ENCODE results near the gene PANX2. TPM values are rescaled to one million over a fixed set of nuclear protein-coding genes. Genes with fewer than 3 reads are reported as not detected.

Gene PANX2
- total and polyA plus RNA-seq, 2 donors (not counting 1 experiment from before 2014, with no cell fraction given) = 0.04 to 0.59 TPM

- Histone ChIP-seq H3K79me2 (ENCODE audit: control insufficient read depth, insufficient read depth, low read length) (no peaks in the 10 kb centered on the region), H3K27me3 (replicated peaks in 1 of 4; ENCODE audit: control extremely low read depth in 1 of 4, control insufficient read depth in 3 of 4, insufficient read depth in 4 of 4, low read length in 3 of 4) (peaks cover 0 to 27% (median 18%) of the 10 kb centered on the region in 4 experiments), H3K36me3 (replicated peaks in 1 of 2; ENCODE audit: control extremely low read depth in 1 of 2, control insufficient read depth in 1 of 2, extremely low read depth in 1 of 2, insufficient read depth in 2 of 2, low read length in 1 of 2) (no peaks in the 10 kb centered on the region), H3K9me3 (ENCODE audit: control extremely low read depth in 1 of 3, control insufficient read depth in 2 of 3, insufficient read depth in 1 of 3, low read length in 2 of 3) (peaks cover 0 to 5% (median 0%) of the 10 kb centered on the region in 3 donors), H4K20me1 (ENCODE audit: control insufficient read depth, insufficient read depth, low read length, poor library complexity, severe bottlenecking) (no peaks in the 10 kb centered on the region), H3K27ac (ENCODE audit: low read length in 2 of 2) (no peak overlapping the region), H3K4me1 (ENCODE audit: control insufficient read depth in 2 of 2, insufficient read depth in 2 of 2, low read length in 2 of 2) (peaks cover 23 to 25% of the 10 kb centered on the region in 2 donors), H2AFZ (ENCODE audit: insufficient read depth, low read depth, low read length, poor library complexity, severe bottlenecking) (no peak overlapping the region), H3K4me3 (ENCODE audit: control extremely low read depth in 1 of 5, extremely low read depth in 1 of 5, insufficient read depth in 1 of 5, low read depth in 2 of 5, low read length in 4 of 5) (no peak overlapping the region), H3K4me2 (replicated peaks; ENCODE audit: low read depth, low read length, poor library complexity, severe bottlenecking) (peak overlapping the region; percentile 77), H3K9ac (ENCODE audit: low read length) (no peak overlapping the region)
- Mint-ChIP-seq H3K27me3 (peaks cover 26% of the 10 kb centered on the region), H3K9me3 (ENCODE audit: insufficient read depth) (no peaks in the 10 kb centered on the region), H3K4me3 (peak overlapping the region; percentile 73), H3K27ac (peak overlapping the region; percentile 62), H3K4me1 (peaks cover 22% of the 10 kb centered on the region)
- DNase-seq (peak; percentile 18), ATAC-seq (ENCODE audit: low read depth) (no peak)
- intact Hi-C loops (cut with micrococcal nuclease) = no loop called here
- ChIA-PET CTCF (interaction anchor here (0.9 to 1.2 kb wide), 2 partner anchors 20 to 42 kb away, joined by 3 to 4 read pairs; no protein-coding TSS in a partner anchor), POLR2A (interaction anchor here (0.6 kb wide), 1 partner anchor 70 kb away, joined by 4 read pairs; no protein-coding TSS in a partner anchor)
- TF ChIP-seq CTCF (IDR thresholded peaks at IDR 0.05) (no peak), EZH2 (IDR thresholded peaks at IDR 0.05; ENCODE audit: borderline replicate concordance, insufficient read depth, low read depth, low read length, poor library complexity, severe bottlenecking) (peak; percentile 47)
- 17% methylated on average over 23 of the region's 36 CpGs for WGBS (ENCODE audit: insufficient coverage)
These were observed 1.3 kb upstream of the PANX2 start for GRCh38 chr22:50169181-50169759.

- intact Hi-C loops (cut with micrococcal nuclease) = no loop called here
- CTCF ChIA-PET = interaction anchor here (1.2 kb wide), 1 partner anchor 21 kb away, joined by 4 read pairs; no protein-coding TSS in a partner anchor
- H3K4me3 ChIP-seq (ENCODE audit: control extremely low read depth in 1 of 5, extremely low read depth in 1 of 5, insufficient read depth in 1 of 5, low read depth in 2 of 5, low read length in 4 of 5) = peak overlapping the region in 2 of 5 experiments; percentile 25 to 33
- ATAC-seq (ENCODE audit: low read depth) (peak; percentile 32), DNase-seq (peak; percentile 48)
- H3K9me3 Mint-ChIP-seq (ENCODE audit: insufficient read depth) = no peaks in the 10 kb centered on the region
- no peaks in the 10 kb centered on the region for H3K36me3 ChIP-seq (replicated peaks in 1 of 2; ENCODE audit: control extremely low read depth in 1 of 2, control insufficient read depth in 1 of 2, extremely low read depth in 1 of 2, insufficient read depth in 2 of 2, low read length in 1 of 2)
- TF ChIP-seq CTCF (IDR thresholded peaks at IDR 0.05) = no peak
- TF ChIP-seq EZH2 (IDR thresholded peaks at IDR 0.05; ENCODE audit: borderline replicate concordance, insufficient read depth, low read depth, low read length, poor library complexity, severe bottlenecking) = no peak
- peaks cover 0 to 27% (median 18%) of the 10 kb centered on the region in 4 experiments for H3K27me3 ChIP-seq (replicated peaks in 1 of 4; ENCODE audit: control extremely low read depth in 1 of 4, control insufficient read depth in 3 of 4, insufficient read depth in 4 of 4, low read length in 3 of 4)
- H3K4me1 ChIP-seq (ENCODE audit: control insufficient read depth in 2 of 2, insufficient read depth in 2 of 2, low read length in 2 of 2) = peaks cover 23 to 25% of the 10 kb centered on the region in 2 donors
- peaks cover 22% of the 10 kb centered on the region for H3K4me1 Mint-ChIP-seq
- peak overlapping the region; percentile 77 for H3K4me2 ChIP-seq (replicated peaks; ENCODE audit: low read depth, low read length, poor library complexity, severe bottlenecking)
- H3K27me3 Mint-ChIP-seq = peaks cover 23% of the 10 kb centered on the region
- H3K27ac ChIP-seq (ENCODE audit: low read length in 2 of 2) = no peak overlapping the region
- peak overlapping the region; percentile 77 for H3K4me3 Mint-ChIP-seq
- H4K20me1 ChIP-seq (ENCODE audit: control insufficient read depth, insufficient read depth, low read length, poor library complexity, severe bottlenecking) = no peaks in the 10 kb centered on the region
- H3K9ac ChIP-seq (ENCODE audit: low read length) = no peak overlapping the region
- under 1% methylated on average over 50 of the region's 70 CpGs for WGBS (ENCODE audit: insufficient coverage)
- POLR2A ChIA-PET = interaction anchor here (0.6 kb wide), 1 partner anchor 69 kb away, joined by 4 read pairs; no protein-coding TSS in a partner anchor
- no peaks in the 10 kb centered on the region for H3K79me2 ChIP-seq (ENCODE audit: control insufficient read depth, insufficient read depth, low read length)
- H3K9me3 ChIP-seq (ENCODE audit: control extremely low read depth in 1 of 3, control insufficient read depth in 2 of 3, insufficient read depth in 1 of 3, low read length in 2 of 3) = peaks cover 0 to 5% (median 0%) of the 10 kb centered on the region in 3 donors
- no peak overlapping the region for H2AFZ ChIP-seq (ENCODE audit: insufficient read depth, low read depth, low read length, poor library complexity, severe bottlenecking)
- H3K27ac Mint-ChIP-seq = no peak overlapping the region
These were observed 673 bp upstream of the PANX2 start for GRCh38 chr22:50169774-50170341.
